Activated CD8-positive, alpha-beta memory T cell treated with anti-CD3 and anti-CD28 coated beads, Interleukin-2, amount 50 U/mL, for 1 hour (primary cell): ENCODE results near the gene GABRP.
"Not testable (repeated sequence)": the region's sequence is repeated elsewhere in the genome, so short reads cannot be mapped to it uniquely, and the experiment has no call there.

ENCODE experiments used
- DNase-seq: peaks from one replicate; pipeline ENCODE4 v3.0.0-alpha.2; 2020; ENCODE audit errors: extremely low read depth

GABRP gene

DNA sequence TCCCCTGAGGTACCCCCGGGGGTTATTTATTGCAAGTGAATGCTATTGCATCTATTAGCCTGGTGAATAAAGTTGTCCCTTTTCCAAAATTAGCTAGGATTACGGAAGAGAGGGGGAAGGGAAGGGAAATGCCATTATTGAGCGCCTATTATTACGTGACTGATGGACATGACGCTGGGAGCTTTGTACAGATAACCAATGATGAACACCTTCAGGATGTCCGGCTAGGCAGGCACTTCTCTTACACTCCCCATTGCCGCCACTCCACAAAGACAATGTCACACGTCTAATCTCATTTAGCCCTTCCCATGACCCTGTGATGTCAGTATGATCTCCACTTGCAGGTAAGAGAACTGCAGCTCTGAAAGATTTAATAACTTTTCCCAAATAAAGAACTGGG, 9.4 kb downstream of the GABRP start:
- no peak for DNase-seq

- DNase-seq, result no peak
Observed at GRCh38 chr5:170795154-170795553, 11.6 kb downstream of the GABRP start.

GRCh38 chr5:170805666-170806065, 22.1 kb downstream of the GABRP start:
- DNase-seq, result no peak

- DNase-seq, result no peak
Observed at GRCh38 chr5:170809551-170809950, 26.0 kb downstream of the GABRP start.

DNA sequence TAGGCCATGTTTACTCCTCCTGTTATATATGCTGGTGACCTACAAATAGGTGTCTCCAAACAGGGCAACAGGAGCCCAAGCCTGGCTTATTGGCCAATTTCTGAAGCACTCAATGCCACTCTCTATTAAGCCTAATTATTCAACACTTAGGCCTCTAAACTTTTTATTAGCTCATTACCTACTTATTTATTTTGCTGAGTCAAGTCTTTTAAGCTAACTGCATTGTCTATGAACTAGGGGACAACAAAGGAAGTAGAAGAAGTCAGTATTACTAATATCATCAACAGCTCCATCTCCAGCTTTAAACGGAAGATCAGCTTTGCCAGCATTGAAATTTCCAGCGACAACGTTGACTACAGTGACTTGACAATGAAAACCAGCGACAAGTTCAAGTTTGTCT, 28.2 kb downstream of the GABRP start:
- no peak for DNase-seq

- no peak for DNase-seq
Observed at GRCh38 chr5:170813231-170813630, 29.7 kb downstream of the GABRP start.

- DNase-seq, result no peak
Observed at GRCh38 chr5:170817195-170817594, 33.7 kb downstream of the GABRP start.

- no peak for DNase-seq
Observed at GRCh38 chr5:170818232-170818631, 34.7 kb downstream of the GABRP start.

DNA sequence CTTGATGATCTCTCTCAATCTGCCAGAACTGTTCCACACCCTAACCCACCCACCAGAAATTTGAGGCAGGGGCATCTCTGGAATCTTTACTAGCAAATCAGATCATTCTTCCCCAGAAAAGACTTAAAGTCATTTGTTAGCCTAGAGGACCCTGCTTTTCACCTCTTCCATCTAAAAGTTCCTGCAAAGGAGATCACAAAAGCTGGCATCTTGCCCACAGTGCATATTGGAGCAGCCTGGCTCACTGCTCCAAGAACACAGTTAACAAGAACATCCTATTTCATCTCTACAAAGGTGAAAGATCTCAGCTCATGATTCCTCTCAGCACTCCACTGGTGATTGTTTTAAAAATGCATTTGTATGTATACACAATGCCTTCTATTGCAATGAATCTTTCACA, 36.3 kb downstream of the GABRP start:
- DNase-seq, result no peak

- no peak for DNase-seq
Observed at GRCh38 chr5:170821257-170821800, 37.8 kb downstream of the GABRP start.

- DNase-seq, result no peak
Observed at GRCh38 chr5:170826117-170826516, 42.6 kb downstream of the GABRP start.

DNA sequence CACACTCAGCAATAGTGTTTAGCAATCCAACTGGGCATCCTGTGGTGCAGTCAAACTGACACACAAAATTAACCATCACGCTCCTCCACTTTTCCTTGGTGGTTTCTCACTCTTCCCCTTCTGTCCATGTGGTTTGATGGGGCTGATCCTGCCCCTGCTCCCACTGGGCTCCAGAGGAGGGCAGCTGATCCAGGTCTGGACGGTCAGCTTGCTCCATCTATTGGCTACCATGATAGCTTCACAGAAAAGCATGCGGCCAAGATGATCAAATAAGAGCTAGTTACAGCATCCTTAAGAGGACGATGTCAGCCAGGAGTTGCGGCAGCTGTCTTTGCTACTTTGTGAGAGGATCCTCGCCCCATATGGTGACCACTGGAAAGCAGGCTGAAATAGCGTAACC, 48.7 kb downstream of the GABRP start:
- no peak for DNase-seq

- not testable (repeated sequence) for DNase-seq
Observed at GRCh38 chr5:170833981-170834380, 50.5 kb downstream of the GABRP start.

GRCh38 chr5:170836226-170836625, 52.7 kb downstream of the GABRP start:
- DNase-seq, result no peak

DNA sequence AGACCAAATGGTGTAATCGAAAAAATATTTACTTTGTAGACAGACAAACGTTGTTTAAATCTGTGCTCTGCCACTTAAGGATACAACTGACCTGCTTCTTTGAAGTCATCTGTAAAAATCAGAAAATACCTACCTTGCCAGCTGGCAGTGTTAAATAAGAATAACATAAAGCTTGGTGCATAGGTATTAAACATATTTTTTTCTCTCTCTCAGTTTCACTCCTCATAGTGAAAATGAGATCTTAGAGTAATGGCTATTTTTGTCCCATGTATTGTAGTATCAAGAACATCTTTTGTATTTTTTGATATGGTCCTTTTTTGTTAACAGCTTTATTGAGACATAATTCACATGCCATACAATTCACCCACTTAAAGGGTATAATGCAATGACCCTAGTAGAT, 60.3 kb downstream of the GABRP start:
- DNase-seq, result no peak

DNA sequence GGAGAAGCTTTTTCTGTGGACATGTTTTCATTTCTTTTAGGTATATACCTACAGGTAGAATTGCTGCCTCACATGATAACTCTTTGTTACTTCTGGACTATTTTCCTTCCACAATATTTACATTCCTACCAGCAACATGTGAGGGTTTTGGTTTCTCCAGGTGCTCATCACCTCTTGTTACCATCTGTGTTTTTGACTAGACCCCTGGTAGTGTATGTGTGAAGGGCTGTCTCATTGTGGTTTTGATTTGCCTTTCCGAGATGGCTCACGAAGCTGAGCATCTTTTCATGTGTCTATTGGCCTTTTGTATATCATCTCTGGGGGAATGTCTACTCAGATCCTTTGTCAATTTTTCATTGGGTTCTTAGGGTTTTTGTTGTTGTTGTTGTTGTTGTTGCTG, 61.1 kb downstream of the GABRP start:
- DNase-seq, result no peak

GRCh38 chr5:170846416-170846815, 62.9 kb downstream of the GABRP start:
- no peak for DNase-seq

GRCh38 chr5:170846846-170847245, 63.3 kb downstream of the GABRP start:
- DNase-seq, result no peak

GRCh38 chr5:170848033-170848432, 64.5 kb downstream of the GABRP start:
- DNase-seq, result no peak

GRCh38 chr5:170849374-170849773, 65.8 kb downstream of the GABRP start:
- no peak for DNase-seq

DNA sequence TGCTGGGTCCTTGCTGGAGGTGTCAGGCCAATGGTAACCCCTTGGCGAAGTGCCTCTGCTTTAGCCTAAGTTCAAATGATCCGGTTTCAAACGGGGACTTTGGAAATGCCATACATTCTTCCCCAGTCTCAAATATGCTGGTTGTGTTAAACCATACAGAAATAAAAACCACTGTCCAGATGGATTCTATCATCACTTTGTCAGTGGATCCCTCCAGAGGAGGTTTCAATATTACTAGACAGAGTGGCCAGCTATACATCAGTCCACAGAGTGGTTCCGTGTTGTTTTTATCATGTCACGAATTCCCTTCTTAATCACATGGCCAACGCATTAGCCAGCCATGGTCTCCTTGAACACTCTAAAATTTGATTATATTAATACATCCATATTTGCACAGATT, 71.0 kb downstream of the GABRP start:
- DNase-seq, result no peak

DNA sequence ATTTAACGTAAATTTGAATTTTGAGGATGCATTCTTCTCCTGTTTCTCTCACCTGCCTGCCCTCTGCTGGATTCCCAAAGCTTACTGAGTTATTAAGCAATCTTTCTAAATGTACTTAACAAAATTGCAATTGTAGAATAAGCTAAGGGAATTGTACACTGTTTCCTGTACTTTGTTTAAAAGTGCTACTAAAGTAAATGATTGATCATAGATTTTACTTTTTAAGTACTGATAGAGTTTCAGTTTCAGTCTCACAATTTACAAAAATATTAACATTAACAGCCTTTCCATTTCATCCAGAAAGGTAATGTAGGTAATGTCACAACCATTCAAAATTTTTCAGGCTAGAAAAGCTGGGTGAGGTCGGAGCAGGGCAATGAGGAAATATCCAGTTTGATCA, 73.5 kb downstream of the GABRP start:
- no peak for DNase-seq

- no peak for DNase-seq
Observed at GRCh38 chr5:170860415-170860814, 76.9 kb downstream of the GABRP start.

- no peak for DNase-seq
Observed at GRCh38 chr5:170860818-170861666, 77.5 kb downstream of the GABRP start.
